ENCODE measurements around the gene SLC28A1. TPM values are rescaled to one million over a fixed set of nuclear protein-coding genes. Genes with fewer than 3 reads are reported as not detected.

The SLC28A1 gene
- total RNA-seq, 3 donors from 2014 or later (not counting 1 experiment from before 2014, with no cell fraction given) = not detected

DNA sequence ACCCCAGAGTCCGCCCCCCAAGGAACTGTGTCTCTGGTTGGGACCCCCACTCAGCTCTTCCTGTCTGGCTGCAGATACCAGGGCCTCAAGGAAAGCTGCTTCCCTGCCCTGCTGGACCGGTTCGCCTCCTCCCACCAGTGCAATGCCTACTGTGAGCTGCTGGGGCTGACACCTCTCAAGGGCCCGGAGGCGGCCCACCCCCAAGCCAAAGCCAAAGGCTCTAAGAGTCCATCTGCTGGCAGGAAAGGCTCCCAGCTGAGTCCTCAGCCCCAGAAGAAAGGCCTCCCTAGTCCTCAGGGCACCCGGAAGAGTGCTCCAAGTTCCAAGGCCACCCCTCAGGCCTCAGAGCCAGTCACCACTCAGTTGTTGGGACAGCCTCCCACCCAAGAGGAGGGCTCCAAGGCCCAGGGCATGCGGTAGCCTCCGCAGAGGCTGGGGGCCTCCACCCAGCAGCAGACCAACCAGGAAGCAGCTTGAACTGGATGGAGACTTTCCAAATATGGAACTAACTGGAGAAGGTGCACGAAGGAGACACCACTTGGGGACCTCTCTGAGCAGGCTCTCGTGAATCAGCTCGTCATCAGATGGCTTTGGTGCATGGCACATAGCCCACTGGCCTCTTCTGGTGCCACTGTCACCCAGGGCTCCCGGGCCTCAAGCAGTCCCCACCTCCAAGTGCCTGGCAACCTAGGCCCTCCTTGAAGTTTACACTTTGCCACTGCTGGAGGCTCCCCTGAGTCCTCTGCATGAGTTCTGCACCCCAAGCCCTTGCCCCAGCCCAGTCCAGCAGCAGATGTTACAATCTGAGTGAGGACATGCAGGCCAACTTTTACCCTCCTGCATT lies 16.2 kb upstream of the SLC28A1 start:
- DNase-seq (no peak), ATAC-seq (no peak)
- TF ChIP-seq, protein P1, sequence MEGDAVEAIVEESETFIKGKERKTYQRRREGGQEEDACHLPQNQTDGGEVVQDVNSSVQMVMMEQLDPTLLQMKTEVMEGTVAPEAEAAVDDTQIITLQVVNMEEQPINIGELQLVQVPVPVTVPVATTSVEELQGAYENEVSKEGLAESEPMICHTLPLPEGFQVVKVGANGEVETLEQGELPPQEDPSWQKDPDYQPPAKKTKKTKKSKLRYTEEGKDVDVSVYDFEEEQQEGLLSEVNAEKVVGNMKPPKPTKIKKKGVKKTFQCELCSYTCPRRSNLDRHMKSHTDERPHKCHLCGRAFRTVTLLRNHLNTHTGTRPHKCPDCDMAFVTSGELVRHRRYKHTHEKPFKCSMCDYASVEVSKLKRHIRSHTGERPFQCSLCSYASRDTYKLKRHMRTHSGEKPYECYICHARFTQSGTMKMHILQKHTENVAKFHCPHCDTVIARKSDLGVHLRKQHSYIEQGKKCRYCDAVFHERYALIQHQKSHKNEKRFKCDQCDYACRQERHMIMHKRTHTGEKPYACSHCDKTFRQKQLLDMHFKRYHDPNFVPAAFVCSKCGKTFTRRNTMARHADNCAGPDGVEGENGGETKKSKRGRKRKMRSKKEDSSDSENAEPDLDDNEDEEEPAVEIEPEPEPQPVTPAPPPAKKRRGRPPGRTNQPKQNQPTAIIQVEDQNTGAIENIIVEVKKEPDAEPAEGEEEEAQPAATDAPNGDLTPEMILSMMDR (IDR thresholded peaks at IDR 0.05) = no peak
- Mint-ChIP-seq H3K36me3 (no peaks in the 10 kb centered on the region), H3K27ac (no peak overlapping the region), H3K4me1 (no peaks in the 10 kb centered on the region), H3K9me3 (no peaks in the 10 kb centered on the region), H3K27me3 (ENCODE audit: low read depth in 2 of 2) (no peaks in the 10 kb centered on the region), H3K4me3 (no peak overlapping the region)
- Histone ChIP-seq H3K4me3 (ENCODE audit: low read length) (no peak overlapping the region), H3K36me3 (ENCODE audit: control insufficient read depth, insufficient read depth, low read length) (no peaks in the 10 kb centered on the region), H3K9me3 (ENCODE audit: control insufficient read depth, insufficient read depth, low read length) (no peaks in the 10 kb centered on the region), H3K27me3 (ENCODE audit: control insufficient read depth, insufficient read depth, low read length) (no peaks in the 10 kb centered on the region), H3K4me1 (ENCODE audit: control insufficient read depth, insufficient read depth, low read length) (no peaks in the 10 kb centered on the region), H3K27ac (ENCODE audit: low read length) (no peak overlapping the region)
- intact Hi-C loops (cut with micrococcal nuclease) = no loop called here
- WGBS (ENCODE audit: insufficient coverage) = 81% methylated on average over 12 of the region's 12 CpGs

GRCh38 chr15:84869510-84869909 lies 15.0 kb upstream of the SLC28A1 start:
- Histone ChIP-seq H3K9me3 (ENCODE audit: control insufficient read depth, insufficient read depth, low read length) (no peaks in the 10 kb centered on the region), H3K4me1 (ENCODE audit: control insufficient read depth, insufficient read depth, low read length) (no peaks in the 10 kb centered on the region), H3K27ac (ENCODE audit: low read length) (no peak overlapping the region), H3K4me3 (ENCODE audit: low read length) (no peak overlapping the region), H3K27me3 (ENCODE audit: control insufficient read depth, insufficient read depth, low read length) (no peaks in the 10 kb centered on the region), H3K36me3 (ENCODE audit: control insufficient read depth, insufficient read depth, low read length) (no peaks in the 10 kb centered on the region)
- 91% methylated on average over 3 of the region's 3 CpGs for WGBS (ENCODE audit: insufficient coverage)
- no peaks in the 10 kb centered on the region for H3K9me3 Mint-ChIP-seq
- ATAC-seq (no peak), DNase-seq (no peak)
- H3K4me1 Mint-ChIP-seq = peaks cover 0 to 6% of the 10 kb centered on the region in 2 donors
- H3K27me3 Mint-ChIP-seq (ENCODE audit: low read depth in 2 of 2) = no peaks in the 10 kb centered on the region
- no peaks in the 10 kb centered on the region for H3K36me3 Mint-ChIP-seq
- peak overlapping the region in 1 of 2 donors; percentile 60 for H3K27ac Mint-ChIP-seq
- H3K4me3 Mint-ChIP-seq = no peak overlapping the region
- TF ChIP-seq, protein P1 (IDR thresholded peaks at IDR 0.05) = no peak
- intact Hi-C loops (cut with micrococcal nuclease) = no loop called here

DNA sequence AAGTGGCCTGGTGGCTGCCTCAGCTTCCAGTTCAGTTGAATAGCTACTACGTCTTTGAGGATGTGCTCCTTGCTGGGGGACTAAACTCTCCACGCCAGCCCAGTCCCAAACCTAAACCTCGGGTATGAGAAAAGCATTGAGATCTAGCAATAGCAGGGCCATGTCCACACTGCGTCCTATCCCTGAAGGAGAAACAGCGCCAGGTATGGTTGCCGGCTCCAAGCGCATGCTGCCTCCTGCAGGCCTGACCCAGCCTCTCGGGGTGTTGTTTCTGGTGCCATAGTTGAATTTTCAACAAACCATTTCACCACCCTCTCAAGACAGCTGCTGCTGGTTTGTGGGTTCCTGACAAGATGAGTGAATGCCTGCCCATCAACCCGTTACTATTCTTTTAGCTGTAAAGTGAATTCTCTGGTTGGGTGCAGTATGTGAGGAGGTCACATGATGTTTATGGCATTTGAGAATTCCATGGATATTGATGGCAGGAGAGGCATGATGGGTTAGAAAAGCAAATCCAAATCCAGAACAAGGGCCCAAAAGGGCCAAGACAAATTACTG lies 13.0 kb upstream of the SLC28A1 start:
- Histone ChIP-seq H3K9me3 (ENCODE audit: control insufficient read depth, insufficient read depth, low read length) (no peaks in the 10 kb centered on the region), H3K4me3 (ENCODE audit: low read length) (no peak overlapping the region), H3K27ac (ENCODE audit: low read length) (no peak overlapping the region), H3K4me1 (ENCODE audit: control insufficient read depth, insufficient read depth, low read length) (no peaks in the 10 kb centered on the region), H3K27me3 (ENCODE audit: control insufficient read depth, insufficient read depth, low read length) (no peaks in the 10 kb centered on the region), H3K36me3 (ENCODE audit: control insufficient read depth, insufficient read depth, low read length) (no peaks in the 10 kb centered on the region)
- WGBS (ENCODE audit: insufficient coverage) = 91% methylated on average over 9 of the region's 9 CpGs
- H3K9me3 Mint-ChIP-seq = no peaks in the 10 kb centered on the region
- peaks cover 0 to 6% of the 10 kb centered on the region in 2 donors for H3K4me1 Mint-ChIP-seq
- H3K36me3 Mint-ChIP-seq = no peaks in the 10 kb centered on the region
- no peak overlapping the region for H3K27ac Mint-ChIP-seq
- H3K4me3 Mint-ChIP-seq = no peak overlapping the region
- DNase-seq (peak in 1 of 2 donors; percentile 16), ATAC-seq (no peak)
- TF ChIP-seq, protein P1 (IDR thresholded peaks at IDR 0.05) = no peak
- H3K27me3 Mint-ChIP-seq (ENCODE audit: low read depth in 2 of 2) = no peaks in the 10 kb centered on the region
- intact Hi-C loops (cut with micrococcal nuclease) = no loop called here
